ENCODE results near the gene CNBP. TPM values are rescaled to one million over a fixed set of nuclear protein-coding genes. Genes with fewer than 3 reads are reported as not detected.

CNBP gene
- total and polyA plus RNA-seq, 2 donors (not counting 3 experiments of a cell fraction or from before 2014, with no cell fraction given): 196 to 205 TPM

- Histone ChIP-seq H3K9me1 (replicated peaks; ENCODE audit: control insufficient read depth, extremely low read depth, insufficient read depth, low read length) (no peaks in the 10 kb centered on the region), H3K9ac (replicated peaks; ENCODE audit: extremely low read depth, insufficient read depth, low read length) (peak overlapping the region; percentile 99), H3K4me1 (ENCODE audit: control insufficient read depth, extremely low read depth, insufficient read depth, low read length) (peaks cover 40% of the 10 kb centered on the region), H3K36me3 (ENCODE audit: control insufficient read depth in 2 of 2, extremely low read depth in 1 of 2, insufficient read depth in 2 of 2, low read length in 2 of 2) (peaks cover 1 to 5% of the 10 kb centered on the region in 2 experiments), H2AFZ (ENCODE audit: low read depth, low read length) (no peak overlapping the region), H4K20me1 (replicated peaks; ENCODE audit: control insufficient read depth, extremely low read depth, insufficient read depth, low read length) (peaks cover 7% of the 10 kb centered on the region), H3K9me3 (replicated peaks; ENCODE audit: control insufficient read depth, insufficient read depth, low read length) (no peaks in the 10 kb centered on the region), H3K27ac (ENCODE audit: insufficient read depth, low read depth, low read length) (peak overlapping the region; percentile 87), H3K4me2 (ENCODE audit: insufficient read depth, low read length) (peak overlapping the region; percentile 96), H3K79me2 (ENCODE audit: control insufficient read depth, insufficient read depth, low read length) (peaks cover 67% of the 10 kb centered on the region), H3K4me3 (replicated peaks in 1 of 3; ENCODE audit: insufficient read depth in 1 of 3, low read depth in 1 of 3, low read length in 3 of 3) (peak overlapping the region; percentile 82 to 96 (median 88)), H3K27me3 (ENCODE audit: control insufficient read depth in 2 of 2, insufficient read depth in 2 of 2, low read length in 2 of 2) (no peaks in the 10 kb centered on the region)
- POLR2A ChIA-PET: interaction anchor here (1.8 kb wide), 1 partner anchor 13 kb away, joined by 7 read pairs; no protein-coding TSS in a partner anchor
- CTCF ChIA-PET: interaction anchor here (1.1 to 2.0 kb wide), 6 partner anchors 10 to 212 kb away, joined by 3 to 9 read pairs (median 4); partner anchors contain the start of gene RAB43
- intact Hi-C loops (cut with micrococcal nuclease): loop anchor here (1.0 to 5.0 kb wide), 5 partner anchors 21 to 135 kb away; partner anchors contain the start of genes ISY1 and RAB43
- DNase-seq (ENCODE audit: low read depth, low spot score): peak; percentile 52
- TF ChIP-seq GATA2 (IDR thresholded peaks at IDR 0.05; ENCODE audit: insufficient read depth, insufficient read length, low read depth, low read length): no peak
- no peak for TF ChIP-seq CTCF (IDR thresholded peaks at IDR 0.05; ENCODE audit: extremely low read depth in 1 of 2, insufficient read depth in 1 of 2, low read depth in 1 of 2, low read length in 2 of 2)
- no peak for TF ChIP-seq MAX (IDR thresholded peaks at IDR 0.05; ENCODE audit: insufficient read depth, insufficient read length)
- TF ChIP-seq POLR2A (IDR thresholded peaks at IDR 0.05; ENCODE audit: low read depth, low read length): no peak
- TF ChIP-seq POLR2AphosphoS5 (IDR thresholded peaks at IDR 0.05; ENCODE audit: insufficient read depth, low read depth, low read length): no peak
- no peak for TF ChIP-seq MYC (IDR thresholded peaks at IDR 0.05; ENCODE audit: low read depth, low read length)
- no peak for TF ChIP-seq EZH2 (IDR thresholded peaks at IDR 0.05; ENCODE audit: borderline replicate concordance, low read depth, low read length, severe bottlenecking)
- TF ChIP-seq FOS (IDR thresholded peaks at IDR 0.05; ENCODE audit: borderline replicate concordance, insufficient read depth, low read length): no peak
- no peak for TF ChIP-seq JUN (IDR thresholded peaks at IDR 0.05; ENCODE audit: borderline replicate concordance, insufficient read depth, insufficient read length, low read depth)
- no peak for FAIRE-seq
- dilution Hi-C loops (cut with MboI; ENCODE audit: extremely low pct_ligation_motif_present, low sequenced_read_pairs): no loop called here
- TSS peak; percentile 37 for BruUV-seq (replicated peaks)
These were observed 1.1 kb downstream of the CNBP start for GRCh38 chr3:129182390-129183185.

Data from endothelial cell of umbilical vein (primary cell).